Neural crest cell (in vitro differentiated cells): ENCODE measurements around the gene GOLGA6C. TPM values are rescaled to one million over a fixed set of nuclear protein-coding genes. Genes with fewer than 3 reads are reported as not detected.

Source experiments
- DNase-seq: peaks from one replicate; pipeline ENCODE4 v3.0.0; 2021; ENCODE audit warnings: low read depth, mixed read lengths, low spot score
- H3K27ac Mint-ChIP-seq: one replicate; pipeline ENCODE4 v1.8.0; 2021; ENCODE audit warnings: mild to moderate bottlenecking, mixed read lengths; ENCODE audit not compliant: unreplicated experiment
- H3K27me3 Mint-ChIP-seq: 2 replicates; pipeline ENCODE4 v1.8.0; 2021; ENCODE audit warnings: low read depth, mild to moderate bottlenecking, mixed read lengths
- H3K36me3 Mint-ChIP-seq: 2 replicates; pipeline ENCODE4 v1.8.0; 2021; ENCODE audit warnings: low read depth, mild to moderate bottlenecking, mixed read lengths
- H3K4me1 Mint-ChIP-seq: 2 replicates; pipeline ENCODE4 v1.8.0; 2021; ENCODE audit warnings: mixed read lengths
- H3K4me3 Mint-ChIP-seq: one replicate; pipeline ENCODE4 v1.8.0; 2021; ENCODE audit warnings: mild to moderate bottlenecking, mixed read lengths
- H3K9me3 Mint-ChIP-seq: 2 replicates; pipeline ENCODE4 v1.8.0; 2021; ENCODE audit warnings: mixed read lengths
- CTCF ChIP-seq: fragments of 200-600 bp; sonication (generic); conservative IDR thresholded peaks from 2 replicates; pipeline ENCODE4 v1.5.0; 2021; ENCODE audit warnings: antibody characterized with exemption, mild to moderate bottlenecking
- total RNA-seq: library from RNA; stranded (reverse); gene quantifications from 2 replicates; pipeline ENCODE4 v1.2.1, GENCODE V29; 2021

The GOLGA6C gene
- total RNA-seq, 1 donor from 2014 or later: 0.12 TPM

DNA sequence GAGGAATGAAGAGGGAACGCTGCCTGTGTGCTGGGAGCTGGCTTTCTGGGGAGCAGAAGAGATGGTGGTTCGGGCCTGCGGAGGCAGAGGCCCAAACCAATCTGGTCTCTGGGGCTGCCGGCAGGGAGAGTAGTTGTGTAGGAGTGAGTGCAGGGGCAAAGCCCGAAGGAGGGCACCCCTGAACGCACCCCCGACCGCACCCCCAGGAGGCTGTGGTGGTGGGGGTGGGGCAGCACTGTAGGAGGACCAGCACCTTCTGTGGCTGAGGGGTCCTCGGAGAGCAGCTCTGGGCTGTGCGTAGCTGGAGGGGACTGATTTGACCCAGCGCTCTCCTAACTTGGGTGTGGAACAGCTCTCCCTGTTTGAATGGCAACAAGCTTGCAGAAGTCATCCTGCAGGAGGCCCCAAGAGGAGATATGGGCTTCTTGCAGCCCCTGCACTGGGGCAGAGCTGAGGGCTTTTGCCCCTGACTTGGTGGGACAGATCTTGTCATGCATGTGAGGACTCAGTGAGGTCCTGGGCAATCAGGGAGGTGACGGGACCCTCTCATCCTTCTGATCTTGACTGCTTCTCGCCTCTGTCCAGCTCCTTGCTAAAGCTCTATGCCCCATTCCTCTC is 30.4 kb upstream of the GOLGA6C start:
- H3K27me3 Mint-ChIP-seq: no peaks in the 10 kb centered on the region
- no peaks in the 10 kb centered on the region for H3K9me3 Mint-ChIP-seq
- no peak for DNase-seq
- H3K27ac Mint-ChIP-seq: no peak overlapping the region
- no peak for TF ChIP-seq CTCF
- no peaks in the 10 kb centered on the region for H3K36me3 Mint-ChIP-seq
- no peak overlapping the region for H3K4me3 Mint-ChIP-seq
- H3K4me1 Mint-ChIP-seq: peaks cover 12% of the 10 kb centered on the region

GRCh38 chr15:75228787-75229186 is 29.3 kb upstream of the GOLGA6C start:
- Mint-ChIP-seq H3K36me3 (no peaks in the 10 kb centered on the region), H3K4me3 (no peak overlapping the region), H3K27ac (no peak overlapping the region), H3K9me3 (no peaks in the 10 kb centered on the region), H3K4me1 (peaks cover 12% of the 10 kb centered on the region), H3K27me3 (no peaks in the 10 kb centered on the region)
- no peak for DNase-seq
- TF ChIP-seq CTCF: no peak

GRCh38 chr15:75229191-75230015 is 28.7 kb upstream of the GOLGA6C start:
- H3K4me1 Mint-ChIP-seq: peaks cover 12% of the 10 kb centered on the region
- no peaks in the 10 kb centered on the region for H3K27me3 Mint-ChIP-seq
- H3K27ac Mint-ChIP-seq: no peak overlapping the region
- H3K36me3 Mint-ChIP-seq: no peaks in the 10 kb centered on the region
- DNase-seq: no peak
- no peaks in the 10 kb centered on the region for H3K9me3 Mint-ChIP-seq
- TF ChIP-seq CTCF: no peak
- H3K4me3 Mint-ChIP-seq: no peak overlapping the region

DNA sequence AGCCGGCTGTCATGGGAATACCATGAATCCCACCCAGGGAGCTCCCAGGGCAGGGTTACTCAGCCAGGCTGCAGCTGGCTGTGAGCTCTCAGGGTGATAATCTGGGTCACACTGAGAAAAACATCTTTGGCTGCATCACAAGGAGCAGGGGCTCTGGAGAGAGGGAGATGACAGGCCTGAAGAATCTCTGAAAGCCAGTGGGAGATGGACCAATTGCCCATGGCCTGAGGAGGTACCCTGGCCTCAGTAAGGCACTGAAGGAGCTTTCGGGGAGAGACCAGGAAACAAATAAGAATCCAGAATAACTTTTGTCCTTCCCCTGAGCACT is 28.2 kb upstream of the GOLGA6C start:
- H3K27ac Mint-ChIP-seq: peak overlapping the region; percentile 27
- peaks cover 12% of the 10 kb centered on the region for H3K4me1 Mint-ChIP-seq
- TF ChIP-seq CTCF: no peak
- H3K36me3 Mint-ChIP-seq: no peaks in the 10 kb centered on the region
- DNase-seq: no peak
- H3K4me3 Mint-ChIP-seq: no peak overlapping the region
- no peaks in the 10 kb centered on the region for H3K27me3 Mint-ChIP-seq
- no peaks in the 10 kb centered on the region for H3K9me3 Mint-ChIP-seq

- H3K36me3 Mint-ChIP-seq: no peaks in the 10 kb centered on the region
- TF ChIP-seq CTCF: no peak
- no peaks in the 10 kb centered on the region for H3K9me3 Mint-ChIP-seq
- H3K4me1 Mint-ChIP-seq: peaks cover 12% of the 10 kb centered on the region
- DNase-seq: peak; percentile 31
- no peaks in the 10 kb centered on the region for H3K27me3 Mint-ChIP-seq
- H3K4me3 Mint-ChIP-seq: no peak overlapping the region
- no peak overlapping the region for H3K27ac Mint-ChIP-seq
These were observed 27.4 kb upstream of the GOLGA6C start for GRCh38 chr15:75230551-75231371.
